H9 (cell line): ENCODE data around the gene ARID2. TPM values are rescaled to one million over a fixed set of nuclear protein-coding genes. Genes with fewer than 3 reads are reported as not detected.

Experiments
- DNase-seq: peaks from one replicate; pipeline ENCODE4 v3.0.0-alpha.2; 2017
- H2AFZ ChIP-seq: one replicate; pipeline ENCODE4 v1.6.1; 2013; ENCODE audit warnings: mild to moderate bottlenecking, low read length, control low read depth, moderate library complexity
- H2AK5ac ChIP-seq: 2 replicates; pipeline ENCODE4 v1.6.1; 2013; ENCODE audit warnings: low read length, control low read depth, mixed read lengths; ENCODE audit not compliant: insufficient read length
- H2BK120ac ChIP-seq: one replicate; pipeline ENCODE4 v1.6.1; 2013; ENCODE audit warnings: low read depth, mild to moderate bottlenecking, low read length, control low read depth, inconsistent platforms; ENCODE audit not compliant: poor library complexity, severe bottlenecking
- H2BK12ac ChIP-seq: 2 replicates; pipeline ENCODE4 v1.6.1; 2013; ENCODE audit warnings: low read length, control low read depth, mixed read lengths, low read depth; ENCODE audit not compliant: insufficient read length
- H2BK15ac ChIP-seq: 2 replicates; pipeline ENCODE4 v1.6.1; 2013; ENCODE audit warnings: low read depth, low read length, control low read depth
- H2BK20ac ChIP-seq: one replicate; pipeline ENCODE4 v1.6.1; 2013; ENCODE audit warnings: low read depth, mild to moderate bottlenecking, low read length, control low read depth, inconsistent platforms; ENCODE audit not compliant: poor library complexity, severe bottlenecking
- H2BK5ac ChIP-seq: 2 replicates; pipeline ENCODE4 v1.6.1; 2013; ENCODE audit warnings: low read length, control low read depth, mixed read lengths; ENCODE audit not compliant: insufficient read length
- H3K14ac ChIP-seq: 2 replicates; pipeline ENCODE4 v1.6.1; 2013; ENCODE audit warnings: low read length, control low read depth; ENCODE audit not compliant: insufficient read depth
- H3K18ac ChIP-seq: 2 replicates; pipeline ENCODE4 v1.6.1; 2013; ENCODE audit warnings: low read depth, mild to moderate bottlenecking, mixed read lengths, low read length, control low read depth; ENCODE audit not compliant: insufficient read length
- H3K23ac ChIP-seq: 2 replicates; pipeline ENCODE4 v1.6.1; 2013; ENCODE audit warnings: low read length, control low read depth, mixed read lengths, low read depth; ENCODE audit not compliant: insufficient read length
- H3K23me2 ChIP-seq: 2 replicates; pipeline ENCODE4 v1.6.1; 2013; ENCODE audit warnings: low read depth, mild to moderate bottlenecking, mixed read lengths, low read length, control low read depth; ENCODE audit not compliant: insufficient read length, poor library complexity, severe bottlenecking
- H3K27ac ChIP-seq: 2 replicates; pipeline ENCODE4 v1.5.1; 2013; ENCODE audit warnings: low read length, control low read depth, mixed read lengths, low read depth; ENCODE audit not compliant: insufficient read length
- H3K27me3 ChIP-seq: 2 replicates; pipeline ENCODE4 v1.6.1; 2013; ENCODE audit warnings: low read length, control low read depth, inconsistent platforms; ENCODE audit not compliant: insufficient read depth
- H3K4ac ChIP-seq: 2 replicates; pipeline ENCODE4 v1.6.1; 2013; ENCODE audit warnings: low read depth, mild to moderate bottlenecking, control low read depth, inconsistent platforms, low read length, moderate library complexity
- H3K4me1 ChIP-seq: 2 replicates; pipeline ENCODE4 v1.6.1; 2013; ENCODE audit warnings: low read length, control low read depth, inconsistent platforms; ENCODE audit not compliant: insufficient read depth
- H3K4me2 ChIP-seq: 2 replicates; pipeline ENCODE4 v1.6.1; 2013; ENCODE audit warnings: low read length, control low read depth, mixed read lengths; ENCODE audit not compliant: insufficient read length, insufficient read depth
- H3K56ac ChIP-seq: 2 replicates; pipeline ENCODE4 v1.6.1; 2013; ENCODE audit warnings: low read depth, mild to moderate bottlenecking, mixed read lengths, low read length, control low read depth; ENCODE audit not compliant: insufficient read length
- H3K79me1 ChIP-seq: 2 replicates; pipeline ENCODE4 v1.6.1; 2013; ENCODE audit warnings: low read depth, mild to moderate bottlenecking, moderate library complexity, low read length, control low read depth, inconsistent platforms; ENCODE audit not compliant: insufficient read depth, poor library complexity, severe bottlenecking
- H3K79me2 ChIP-seq: 2 replicates; pipeline ENCODE4 v1.6.1; 2013; ENCODE audit warnings: low read length, control low read depth, inconsistent platforms; ENCODE audit not compliant: insufficient read depth
- H3K9ac ChIP-seq: 2 replicates; pipeline ENCODE4 v1.6.1; 2013; ENCODE audit warnings: low read length, control low read depth, mixed read lengths; ENCODE audit not compliant: insufficient read length; ENCODE audit errors: extremely low read depth
- H3K9me3 ChIP-seq: one replicate; pipeline ENCODE4 v1.6.1; 2013; ENCODE audit warnings: low read depth, low read length, inconsistent platforms; ENCODE audit not compliant: control insufficient read depth
- H3T11ph ChIP-seq: one replicate; pipeline ENCODE4 v1.6.1; 2013; ENCODE audit warnings: mild to moderate bottlenecking, low read length, control low read depth, inconsistent platforms
- H4K20me1 ChIP-seq: one replicate; pipeline ENCODE4 v1.6.1; 2013; ENCODE audit not compliant: control insufficient read depth, insufficient read length, insufficient read depth
- H4K5ac ChIP-seq: 2 replicates; pipeline ENCODE4 v1.6.1; 2013; ENCODE audit warnings: low read depth, mild to moderate bottlenecking, mixed read lengths, low read length, control low read depth; ENCODE audit not compliant: insufficient read length
- H4K8ac ChIP-seq: replicated peaks from 2 replicates; pipeline ENCODE4 v1.6.1; 2013; ENCODE audit warnings: low read length, control low read depth, mixed read lengths, low read depth; ENCODE audit not compliant: insufficient read length
- H4K91ac ChIP-seq: 2 replicates; pipeline ENCODE4 v1.6.1; 2013; ENCODE audit warnings: low read depth, mild to moderate bottlenecking, moderate library complexity, mixed read lengths, low read length, control low read depth; ENCODE audit not compliant: insufficient read length
- H3K27ac Mint-ChIP-seq, 3 experiments: 2 replicates in 2 of 3; 3 replicates in 1 of 3; pipeline ENCODE4 v1.8.0; 2020 to 2021; ENCODE audit warnings: mixed read lengths in 3 of 3, mild to moderate bottlenecking in 1 of 3, moderate library complexity in 1 of 3
- H3K27me3 Mint-ChIP-seq: 2 replicates; pipeline ENCODE4 v1.8.0; 2021; ENCODE audit warnings: low read depth, mild to moderate bottlenecking, moderate library complexity, mixed read lengths
- H3K36me3 Mint-ChIP-seq, 3 experiments: 2 replicates in 2 of 3; 3 replicates in 1 of 3; pipeline ENCODE4 v1.8.0; 2020 to 2021; ENCODE audit warnings: low read depth in 3 of 3, mixed read lengths in 3 of 3; ENCODE audit not compliant: insufficient read depth in 1 of 3
- H3K4me1 Mint-ChIP-seq, 2 experiments: 2 replicates each; pipeline ENCODE4 v1.8.0; 2020; ENCODE audit warnings: mixed read lengths in 2 of 2
- H3K4me3 Mint-ChIP-seq, 2 experiments: 2 replicates in 1 of 2; 3 replicates in 1 of 2; pipeline ENCODE4 v1.8.0; 2020 to 2021; ENCODE audit warnings: mild to moderate bottlenecking in 2 of 2, mixed read lengths in 2 of 2, moderate library complexity in 1 of 2
- H3K9me3 Mint-ChIP-seq, 2 experiments: 2 replicates in 1 of 2; 3 replicates in 1 of 2; pipeline ENCODE4 v1.8.0; 2020; ENCODE audit warnings: mild to moderate bottlenecking in 2 of 2, mixed read lengths in 2 of 2, moderate library complexity in 1 of 2
- CTCF ChIP-seq: fragments of 200-600 bp; sonication (generic); conservative IDR thresholded peaks from 3 replicates; pipeline ENCODE4 v1.8.0; 2021; ENCODE audit warnings: antibody characterized with exemption, mild to moderate bottlenecking
- WGBS: extraction: QIAGEN DNeasy Blood & Tissue Kit; methylation state at CpG from one replicate; pipeline ENCODE4 v1.1.7; 2013; ENCODE audit warnings: missing lambda C conversion rate, low lambda C conversion rate, mixed read lengths; ENCODE audit not compliant: insufficient read length; ENCODE audit errors: extremely low coverage; 5-methylcytosine and 5-hydroxymethylcytosine counted together
- total RNA-seq: library from RNA; stranded (reverse); gene quantifications from 2 replicates; pipeline ENCODE4 v1.2.1, GENCODE V29; 2021

ARID2 gene
- total RNA-seq, 1 experiment from 2014 or later: 63.8 TPM

- no peaks in the 10 kb centered on the region for H4K20me1 ChIP-seq
- H3K79me1 ChIP-seq: no peaks in the 10 kb centered on the region
- H2BK120ac ChIP-seq: no peak overlapping the region
- no peak overlapping the region for H2AK5ac ChIP-seq
- no CpG with 5 or more reads among the region's 2 CpGs for WGBS
- H3K23me2 ChIP-seq: no peaks in the 10 kb centered on the region
- DNase-seq: no peak
- H3K4me2 ChIP-seq: no peak overlapping the region
- peaks cover 14 to 21% of the 10 kb centered on the region in 2 experiments for H3K4me1 Mint-ChIP-seq
- H3K79me2 ChIP-seq: no peaks in the 10 kb centered on the region
- no peak overlapping the region for H3K4me3 Mint-ChIP-seq
- no peak overlapping the region for H3K9ac ChIP-seq
- no peak overlapping the region for H2BK15ac ChIP-seq
- H3K27ac Mint-ChIP-seq: no peak overlapping the region
- H3K23ac ChIP-seq: no peak overlapping the region
- no peaks in the 10 kb centered on the region for H3K9me3 ChIP-seq
- H3K56ac ChIP-seq: no peak overlapping the region
- no peak overlapping the region for H3K14ac ChIP-seq
- H3K18ac ChIP-seq: no peak overlapping the region
- H3K4ac ChIP-seq: no peak overlapping the region
- H3K9me3 Mint-ChIP-seq: peaks cover 0 to 3% of the 10 kb centered on the region in 2 experiments; a peak in 2 of 5 replicates
- H3K36me3 Mint-ChIP-seq: no peaks in the 10 kb centered on the region
- no peak overlapping the region for H4K5ac ChIP-seq
- H4K8ac ChIP-seq: no peak overlapping the region
- no peaks in the 10 kb centered on the region for H3K27me3 ChIP-seq
- no peak overlapping the region for H2AFZ ChIP-seq
- no peaks in the 10 kb centered on the region; the same call in 1 of the 2 replicates for H3K27me3 Mint-ChIP-seq
- H2BK5ac ChIP-seq: no peak overlapping the region
- no peak overlapping the region for H2BK12ac ChIP-seq
- no peak overlapping the region for H3K27ac ChIP-seq
- H3K4me1 ChIP-seq: no peaks in the 10 kb centered on the region
- no peak overlapping the region for H2BK20ac ChIP-seq
- H3T11ph ChIP-seq: no peak overlapping the region
- no peak for TF ChIP-seq CTCF
- H4K91ac ChIP-seq: no peak overlapping the region
These were observed 24.1 kb upstream of the ARID2 start for GRCh38 chr12:45705404-45705803.
